HG02678 (cell line): ENCODE measurements around the gene GPR149.

Experiments
- ATAC-seq: cut with Tn5 transposase; IDR thresholded peaks from one replicate; pipeline ENCODE4 v1.9.1; 2021; ENCODE audit warnings: mild to moderate bottlenecking, moderate library complexity; ENCODE audit not compliant: unreplicated experiment

Gene GPR149

GRCh38 chr3:154345422-154346122, 84.4 kb downstream of the GPR149 start:
- no peak for ATAC-seq

GRCh38 chr3:154338570-154338969, 91.4 kb downstream of the GPR149 start:
- no peak for ATAC-seq

GRCh38 chr3:154338008-154338407, 92.0 kb downstream of the GPR149 start:
- ATAC-seq, result no peak

- ATAC-seq, result no peak
These were observed 95.0 kb downstream of the GPR149 start for GRCh38 chr3:154334973-154335420.

- ATAC-seq, result no peak
These were observed 102.1 kb downstream of the GPR149 start for GRCh38 chr3:154327871-154328270.

- no peak for ATAC-seq
These were observed 105.1 kb downstream of the GPR149 start for GRCh38 chr3:154324919-154325318.

- peak; percentile 94 for ATAC-seq
These were observed 105.9 kb downstream of the GPR149 start, which contains the start of gene DHX36 for GRCh38 chr3:154323891-154324738. TSS of gene DHX36 (minus strand) at chr3:154324487. CDS start at chr3:154324416, 71 bp downstream.

GRCh38 chr3:154316974-154317767, 112.8 kb downstream of the GPR149 start:
- no peak for ATAC-seq

GRCh38 chr3:154314152-154314551, 115.8 kb downstream of the GPR149 start:
- no peak for ATAC-seq

- no peak for ATAC-seq
These were observed 119.2 kb downstream of the GPR149 start for GRCh38 chr3:154310840-154311239.

GRCh38 chr3:154307363-154307762, 122.6 kb downstream of the GPR149 start:
- ATAC-seq, result no peak

GRCh38 chr3:154304936-154305335, 125.1 kb downstream of the GPR149 start:
- peak; percentile 53 for ATAC-seq

GRCh38 chr3:154304116-154304786, 125.7 kb downstream of the GPR149 start:
- no peak for ATAC-seq

GRCh38 chr3:154301561-154301960, 128.4 kb downstream of the GPR149 start:
- no peak for ATAC-seq

- no peak for ATAC-seq
These were observed 136.0 kb downstream of the GPR149 start for GRCh38 chr3:154294016-154294415.

- ATAC-seq, result no peak
These were observed 139.8 kb downstream of the GPR149 start for GRCh38 chr3:154290187-154290586.
